ENCODE results near the gene QRICH2.

Gene QRICH2

GRCh38 chr17:76262732-76263344, 45.2 kb downstream of the QRICH2 start:
- Histone ChIP-seq H3K27ac (ENCODE audit: low read depth, low read length, poor library complexity, severe bottlenecking) (peak overlapping the region; percentile 67), H3F3A (ENCODE audit: insufficient read depth, low read length) (no peaks in the 10 kb centered on the region), H3K27me3 (ENCODE audit: insufficient read depth, low read length) (no peaks in the 10 kb centered on the region), H3K79me2 (ENCODE audit: insufficient read depth, low read length) (no peaks in the 10 kb centered on the region), H3K4me3 (ENCODE audit: low read depth, low read length, poor library complexity, severe bottlenecking) (no peak overlapping the region), H4K20me1 (ENCODE audit: insufficient read depth, low read length) (no peaks in the 10 kb centered on the region), H3K36me3 (ENCODE audit: insufficient read depth, low read length) (peaks cover 11% of the 10 kb centered on the region; the same call in 1 of the 2 replicates), H3K4me1 (ENCODE audit: insufficient read depth, low read length, severe bottlenecking) (peaks cover 66% of the 10 kb centered on the region), H2AFZ (ENCODE audit: low read length) (no peak overlapping the region), H3K9ac (ENCODE audit: low read length) (peak overlapping the region; percentile 8; the same call in 1 of the 2 replicates), H3K4me2 (ENCODE audit: low read length) (peak overlapping the region; percentile 44; the same call in 1 of the 2 replicates), H3K9me3 (ENCODE audit: low read length) (no peaks in the 10 kb centered on the region), H3K9me2 (ENCODE audit: low read depth, low read length) (no peaks in the 10 kb centered on the region)
- TF ChIP-seq CTCF (IDR thresholded peaks at IDR 0.05; ENCODE audit: low read length) (no peak), EZH2 (IDR thresholded peaks at IDR 0.05; ENCODE audit: borderline replicate concordance, low read length) (no peak)

GRCh38 chr17:76261421-76262215, 46.5 kb downstream of the QRICH2 start:
- peak overlapping the region; percentile 17 for H3K4me3 ChIP-seq (ENCODE audit: low read depth, low read length, poor library complexity, severe bottlenecking)
- peak overlapping the region; percentile 38; the same call in 1 of the 2 replicates for H2AFZ ChIP-seq (ENCODE audit: low read length)
- no peak overlapping the region; the same call in 1 of the 2 replicates for H3K9ac ChIP-seq (ENCODE audit: low read length)

GRCh38 chr17:76260669-76261068, 47.4 kb downstream of the QRICH2 start:
- Histone ChIP-seq H3K27ac (ENCODE audit: low read depth, low read length, poor library complexity, severe bottlenecking) (peak overlapping the region; percentile 49), H3K9me2 (ENCODE audit: low read depth, low read length) (no peaks in the 10 kb centered on the region), H3K79me2 (ENCODE audit: insufficient read depth, low read length) (no peaks in the 10 kb centered on the region), H3K4me1 (ENCODE audit: insufficient read depth, low read length, severe bottlenecking) (peaks cover 49% of the 10 kb centered on the region), H4K20me1 (ENCODE audit: insufficient read depth, low read length) (no peaks in the 10 kb centered on the region), H3K9ac (ENCODE audit: low read length) (no peak overlapping the region), H3K4me2 (ENCODE audit: low read length) (peak overlapping the region; percentile 4; the same call in 1 of the 2 replicates), H3K36me3 (ENCODE audit: insufficient read depth, low read length) (no peaks in the 10 kb centered on the region), H3K27me3 (ENCODE audit: insufficient read depth, low read length) (no peaks in the 10 kb centered on the region), H3K4me3 (ENCODE audit: low read depth, low read length, poor library complexity, severe bottlenecking) (no peak overlapping the region), H3K9me3 (ENCODE audit: low read length) (no peaks in the 10 kb centered on the region), H2AFZ (ENCODE audit: low read length) (no peak overlapping the region), H3F3A (ENCODE audit: insufficient read depth, low read length) (no peaks in the 10 kb centered on the region)
- TF ChIP-seq CTCF (IDR thresholded peaks at IDR 0.05; ENCODE audit: low read length) (no peak), EZH2 (IDR thresholded peaks at IDR 0.05; ENCODE audit: borderline replicate concordance, low read length) (no peak)

More at GRCh38 chr17:76261421-76262215, 46.5 kb downstream of the QRICH2 start:
- Histone ChIP-seq H3K9me3 (ENCODE audit: low read length) (no peaks in the 10 kb centered on the region), H4K20me1 (ENCODE audit: insufficient read depth, low read length) (no peaks in the 10 kb centered on the region), H3K36me3 (ENCODE audit: insufficient read depth, low read length) (0 out of 2 replicates have a peak, but pooled peaks cover 3% of the 10 kb centered on the region), H3F3A (ENCODE audit: insufficient read depth, low read length) (no peaks in the 10 kb centered on the region), H3K4me2 (ENCODE audit: low read length) (peak overlapping the region; percentile 44), H3K9me2 (ENCODE audit: low read depth, low read length) (no peaks in the 10 kb centered on the region), H3K4me1 (ENCODE audit: insufficient read depth, low read length, severe bottlenecking) (peaks cover 54% of the 10 kb centered on the region), H3K79me2 (ENCODE audit: insufficient read depth, low read length) (no peaks in the 10 kb centered on the region), H3K27ac (ENCODE audit: low read depth, low read length, poor library complexity, severe bottlenecking) (peak overlapping the region; percentile 67), H3K27me3 (ENCODE audit: insufficient read depth, low read length) (no peaks in the 10 kb centered on the region)
- TF ChIP-seq CTCF (IDR thresholded peaks at IDR 0.05; ENCODE audit: low read length) (no peak), EZH2 (IDR thresholded peaks at IDR 0.05; ENCODE audit: borderline replicate concordance, low read length) (no peak)

Measured in OCI-LY1 (cell line).